GM11168 (cell line): ENCODE data around the gene BARHL1.
"Not testable (repeated sequence)": the region's sequence is repeated elsewhere in the genome, so short reads cannot be mapped to it uniquely, and the experiment has no call there.

ENCODE experiments used
- in situ Hi-C: fragments of 300-500 bp; cut with MboI; formaldehyde crosslinking; loops from one replicate; pipeline ENCODE4 v1.12.0; 2022; ENCODE audit warnings: low sequenced_read_pairs; ENCODE audit not compliant: unreplicated experiment

Gene BARHL1

GRCh38 chr9:132555528-132555927 is 26.9 kb upstream of the BARHL1 start:
- in situ Hi-C loops = no loop called here

- in situ Hi-C loops = no loop called here
These were observed 26.2 kb upstream of the BARHL1 start for GRCh38 chr9:132556235-132556634.

DNA sequence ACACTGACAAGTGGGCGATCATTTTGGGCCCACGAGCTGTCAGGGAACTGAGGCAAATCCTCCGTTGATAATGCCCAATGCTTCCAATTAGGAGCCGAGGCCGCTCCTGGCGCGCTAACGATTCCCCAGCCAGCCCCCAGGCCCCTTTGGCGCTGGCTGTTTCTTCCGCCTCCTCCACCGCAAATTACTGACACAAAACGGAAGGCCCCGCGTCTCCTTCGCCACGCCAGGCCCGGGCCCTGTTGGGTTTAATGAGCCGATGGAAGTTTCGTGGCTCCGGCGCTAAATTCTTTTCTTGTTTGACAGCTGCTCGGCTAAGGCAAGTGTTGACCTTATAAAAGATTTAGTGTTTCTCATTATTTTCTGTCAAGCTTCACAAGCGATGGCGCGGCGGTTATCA is 25.7 kb upstream of the BARHL1 start:
- in situ Hi-C loops = no loop called here

GRCh38 chr9:132557159-132557558 is 25.2 kb upstream of the BARHL1 start:
- in situ Hi-C loops = no loop called here

- in situ Hi-C loops = no loop called here
These were observed 22.7 kb upstream of the BARHL1 start for GRCh38 chr9:132559711-132560110.

- in situ Hi-C loops = no loop called here
These were observed 21.7 kb upstream of the BARHL1 start for GRCh38 chr9:132560616-132561202.

- in situ Hi-C loops = no loop called here
These were observed 20.2 kb upstream of the BARHL1 start for GRCh38 chr9:132562306-132562573.

DNA sequence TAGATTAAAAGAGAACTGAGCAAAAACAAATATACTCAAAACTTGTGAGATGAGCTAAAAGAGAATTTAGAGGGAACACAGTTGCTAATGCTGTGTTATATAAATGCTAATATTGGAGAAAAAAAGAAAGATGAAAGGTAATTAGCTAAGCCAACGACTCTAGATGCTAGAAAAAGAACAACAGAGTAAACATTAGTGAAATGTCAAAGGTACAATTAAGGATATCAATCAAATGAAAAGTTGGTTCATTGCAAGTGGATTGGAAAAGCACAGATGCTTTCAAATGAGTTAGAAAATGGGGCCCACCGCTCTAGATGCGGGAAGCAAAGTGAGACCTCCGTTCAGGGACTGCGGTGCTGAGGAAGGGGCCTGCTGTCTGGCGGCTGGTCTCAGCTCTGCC is 17.9 kb upstream of the BARHL1 start:
- in situ Hi-C loops = no loop called here

DNA sequence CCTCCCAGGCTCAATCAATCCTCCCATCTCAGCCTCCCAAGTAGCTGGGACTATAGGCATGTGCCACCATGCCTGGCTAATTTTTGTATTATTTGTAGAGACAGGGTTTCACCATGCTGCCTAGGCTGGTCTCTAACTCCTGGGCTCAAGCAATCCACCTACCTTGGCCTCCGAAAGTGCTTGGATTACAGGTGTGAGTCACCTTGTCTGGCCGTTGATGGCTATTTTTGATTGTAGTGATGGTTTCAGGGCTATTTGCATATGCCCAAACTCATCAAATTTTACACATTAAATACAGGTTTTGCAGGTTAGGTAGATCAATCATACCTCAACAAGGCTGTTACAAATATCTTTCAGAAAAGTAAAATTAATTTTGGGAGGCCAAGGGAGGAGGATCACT is 13.6 kb upstream of the BARHL1 start:
- in situ Hi-C loops = not testable (repeated sequence)

GRCh38 chr9:132571806-132572600 is 10.4 kb upstream of the BARHL1 start:
- in situ Hi-C loops = no loop called here

DNA sequence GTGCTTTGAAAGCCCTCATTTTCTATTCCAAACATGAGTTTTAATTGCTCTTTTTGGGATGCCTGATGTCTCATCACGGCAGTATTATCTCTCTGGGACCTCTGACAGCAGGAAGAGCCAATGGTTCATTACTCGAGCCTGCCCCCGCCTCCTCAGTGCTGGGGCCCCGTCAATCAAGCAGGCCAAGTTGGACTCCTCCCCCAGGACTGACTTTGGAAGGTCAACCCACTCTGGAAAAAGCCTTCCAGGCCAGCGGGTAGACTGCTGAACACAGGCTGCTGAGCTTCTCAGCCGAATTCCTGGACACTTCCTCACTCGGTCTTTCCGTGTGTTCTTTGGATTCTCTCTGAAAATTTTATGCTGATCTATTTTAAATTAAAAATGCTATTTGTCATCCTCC is 9.5 kb upstream of the BARHL1 start:
- in situ Hi-C loops = no loop called here

DNA sequence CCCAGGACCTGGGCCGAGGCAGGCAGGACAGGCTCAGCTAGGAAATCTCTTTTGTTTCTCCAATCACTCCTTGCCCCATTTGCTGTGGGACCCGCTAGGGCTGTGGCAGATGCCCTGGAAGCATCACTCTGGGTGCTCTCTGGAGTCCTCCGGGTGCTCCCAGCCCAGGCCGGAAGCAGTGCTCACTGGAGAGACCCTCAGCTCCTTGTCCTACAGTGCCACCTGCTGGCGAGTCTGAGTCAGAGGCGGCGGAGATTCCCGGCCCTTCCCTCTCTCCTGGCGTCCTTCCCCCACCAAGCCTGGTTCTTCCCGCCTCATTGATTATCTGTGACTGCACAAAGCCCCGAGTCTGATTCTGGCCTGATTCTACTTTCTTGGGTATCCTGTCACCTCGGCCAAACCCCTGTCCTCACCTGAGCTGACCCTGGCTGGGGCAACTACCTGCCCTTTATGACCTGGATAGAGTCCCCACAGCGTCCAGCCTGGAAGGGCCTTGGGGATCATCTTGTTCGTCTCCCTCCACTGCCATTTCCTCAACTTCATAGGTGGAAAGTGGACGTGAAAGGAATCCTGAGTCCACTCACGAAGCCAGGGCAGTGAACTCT is 7.3 kb upstream of the BARHL1 start:
- in situ Hi-C loops = no loop called here

DNA sequence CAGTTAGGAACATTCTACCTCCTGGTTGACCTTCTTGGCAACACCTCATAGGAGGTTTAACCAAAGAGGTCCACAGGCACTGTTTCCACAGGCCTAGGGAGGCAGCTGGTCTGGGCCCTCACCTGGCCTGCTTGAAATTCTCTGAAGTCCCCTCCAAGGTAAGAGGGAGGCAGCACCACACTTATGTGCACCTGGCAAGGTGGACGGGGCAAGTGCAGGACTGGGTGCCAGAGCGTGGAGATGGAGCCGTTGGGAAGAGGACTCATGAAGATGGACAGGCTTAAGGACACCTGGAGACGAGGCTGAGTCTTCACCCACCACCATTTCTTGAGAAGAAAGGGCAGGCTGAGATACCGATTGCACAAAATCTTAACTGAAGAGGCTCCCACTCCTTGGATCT is 6.6 kb upstream of the BARHL1 start:
- in situ Hi-C loops = no loop called here

DNA sequence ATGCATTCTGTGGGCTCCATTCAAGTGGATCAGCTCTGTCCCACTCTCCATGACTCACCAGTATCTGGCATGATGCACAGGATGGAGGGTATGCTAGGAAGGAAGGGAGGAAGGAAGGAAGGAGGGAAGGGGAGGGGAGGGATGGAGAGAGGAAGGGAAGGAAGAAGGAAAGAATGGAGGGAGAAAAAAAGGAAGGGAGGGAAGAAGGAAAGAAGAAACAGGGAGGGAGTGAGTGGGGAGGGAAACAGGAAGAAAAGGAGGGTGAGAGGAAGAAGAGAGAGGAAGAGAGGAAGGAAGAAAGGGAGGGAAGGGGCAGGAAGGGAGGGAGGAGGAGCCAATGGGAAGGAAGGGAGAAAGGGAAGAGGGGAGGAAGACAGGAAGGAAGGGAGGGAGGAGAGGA is 5.3 kb upstream of the BARHL1 start:
- in situ Hi-C loops = no loop called here

- in situ Hi-C loops = no loop called here
These were observed 4.0 kb upstream of the BARHL1 start for GRCh38 chr9:132578367-132578932.

DNA sequence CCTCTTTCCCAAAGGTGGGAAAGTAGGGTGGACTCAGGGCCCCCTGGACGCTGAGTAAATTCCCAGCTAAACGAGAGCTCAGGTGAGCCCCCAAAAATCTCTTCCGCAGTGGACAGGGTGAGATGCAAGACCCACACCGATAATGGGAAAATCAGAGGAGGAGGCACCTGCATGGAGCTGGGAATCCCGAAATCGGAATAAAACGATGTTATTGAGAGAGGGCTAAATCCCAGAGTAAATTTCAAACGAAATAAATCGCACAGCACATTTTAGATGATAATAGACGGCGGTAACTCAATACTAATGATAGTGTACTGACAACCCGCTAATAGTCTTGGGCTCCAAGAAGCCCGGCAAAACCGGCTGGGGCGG is 3.0 kb upstream of the BARHL1 start:
- in situ Hi-C loops = no loop called here

- in situ Hi-C loops = no loop called here
These were observed 579 bp downstream of the BARHL1 start for GRCh38 chr9:132582786-132583583.

DNA sequence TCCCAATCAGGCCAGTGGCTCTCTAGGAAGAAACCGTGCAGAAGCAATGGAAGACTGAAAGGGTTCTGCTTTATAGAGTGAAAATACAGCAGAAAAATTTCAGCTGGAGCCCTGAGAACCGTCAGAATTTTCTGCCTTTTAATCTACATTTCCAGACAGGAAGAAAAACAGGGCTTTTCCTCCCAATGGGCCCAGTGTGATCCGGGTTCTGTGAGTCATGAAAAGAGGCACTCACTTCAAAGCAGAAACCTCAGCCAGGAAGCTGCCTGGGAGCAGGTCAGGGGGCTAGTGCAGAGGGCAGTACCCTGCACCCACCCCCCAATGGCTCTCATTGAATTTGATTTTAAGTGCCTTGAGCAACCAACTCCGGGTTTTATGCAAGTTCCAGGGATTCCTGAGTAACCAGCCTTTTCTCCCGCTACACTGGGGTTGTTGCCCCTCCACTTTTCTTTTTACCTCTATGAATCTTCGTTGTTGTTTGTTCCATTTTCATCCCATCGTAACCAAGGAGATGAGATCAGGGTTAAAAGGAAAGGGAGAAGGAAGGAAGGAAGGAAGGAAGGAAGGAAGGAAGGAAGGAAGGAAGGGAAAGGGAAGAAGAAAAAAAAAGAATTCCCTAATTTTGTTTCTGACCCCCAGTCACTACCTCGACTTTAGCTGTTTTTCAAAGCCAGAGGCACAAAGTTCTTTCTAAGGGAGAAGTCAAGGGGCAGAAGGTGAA is 1.3 kb downstream of the BARHL1 start:
- in situ Hi-C loops = no loop called here

- in situ Hi-C loops = no loop called here
These were observed 2.5 kb downstream of the BARHL1 start for GRCh38 chr9:132584601-132585560.
